GM12891 (cell line): ENCODE results near the gene DIP2A.

Experiments used
- POLR2A ChIP-seq: IDR thresholded peaks from 2 replicates; pipeline ENCODE4 v1.6.1; 2011; ENCODE audit warnings: low read depth, low read length, control low read depth
- POLR2AphosphoS5 ChIP-seq: IDR thresholded peaks from 2 replicates; pipeline ENCODE4 v1.6.1; 2011; ENCODE audit warnings: low read depth, low read length, control low read depth

- no peak for TF ChIP-seq POLR2AphosphoS5
- no peak for TF ChIP-seq POLR2A
Measured at GRCh38 chr21:46442938-46443337, 15.8 kb upstream of the DIP2A start.
